HG03045 (cell line): Measurements from ENCODE around the gene ATP10B.

Source experiments
- ATAC-seq: cut with Tn5 transposase; IDR thresholded peaks from one replicate; pipeline ENCODE4 v1.9.1; 2021; ENCODE audit warnings: mild to moderate bottlenecking, moderate library complexity; ENCODE audit not compliant: unreplicated experiment

Gene ATP10B

GRCh38 chr5:160692271-160692670, 159.7 kb downstream of the ATP10B start:
- no peak for ATAC-seq

- no peak for ATAC-seq
Observed at GRCh38 chr5:160685695-160686094, 166.3 kb downstream of the ATP10B start.

- no peak for ATAC-seq
Observed at GRCh38 chr5:160685219-160685618, 166.8 kb downstream of the ATP10B start.

- no peak for ATAC-seq
Observed at GRCh38 chr5:160679567-160680309, 172.3 kb downstream of the ATP10B start.

GRCh38 chr5:160675988-160676387, 176.0 kb downstream of the ATP10B start:
- ATAC-seq: no peak

- ATAC-seq: no peak
Observed at GRCh38 chr5:160674901-160675300, 177.1 kb downstream of the ATP10B start.

- ATAC-seq: no peak
Observed at GRCh38 chr5:160672521-160672920, 179.5 kb downstream of the ATP10B start.

- no peak for ATAC-seq
Observed at GRCh38 chr5:160668356-160668755, 183.7 kb downstream of the ATP10B start.

GRCh38 chr5:160667160-160667559, 184.9 kb downstream of the ATP10B start:
- ATAC-seq: no peak

GRCh38 chr5:160665460-160665859, 186.6 kb downstream of the ATP10B start:
- no peak for ATAC-seq

GRCh38 chr5:160660132-160660531, 191.9 kb downstream of the ATP10B start:
- ATAC-seq: no peak

- ATAC-seq: no peak
Observed at GRCh38 chr5:160657622-160658458, 194.2 kb downstream of the ATP10B start.

GRCh38 chr5:160657068-160657507, 194.9 kb downstream of the ATP10B start:
- ATAC-seq: no peak

- no peak for ATAC-seq
Observed at GRCh38 chr5:160655717-160656116, 196.3 kb downstream of the ATP10B start.

GRCh38 chr5:160651692-160652645, 200.0 kb downstream of the ATP10B start:
- ATAC-seq: no peak

GRCh38 chr5:160649304-160649703, 202.7 kb downstream of the ATP10B start:
- no peak for ATAC-seq

- no peak for ATAC-seq
Observed at GRCh38 chr5:160646033-160646432, 206.0 kb downstream of the ATP10B start.

GRCh38 chr5:160643616-160644240, 208.3 kb downstream of the ATP10B start:
- ATAC-seq: no peak

GRCh38 chr5:160641405-160641804, 210.6 kb downstream of the ATP10B start:
- ATAC-seq: no peak

GRCh38 chr5:160640406-160640805, 211.6 kb downstream of the ATP10B start:
- no peak for ATAC-seq
